ENCODE results near the gene CUBN. TPM values are rescaled to one million over a fixed set of nuclear protein-coding genes. Genes with fewer than 3 reads are reported as not detected.

CUBN gene
- total RNA-seq, 6 experiments from 2014 or later = 0.43 to 1.7 (median 1.2) TPM

- Mint-ChIP-seq H3K4me1 (ENCODE audit: low read depth) (peaks cover 70% of the 10 kb centered on the region), H3K4me3 (no peak overlapping the region), H3K27ac (peak overlapping the region; percentile 92), H3K36me3 (ENCODE audit: low read depth) (peaks cover 18% of the 10 kb centered on the region), H3K9me3 (peaks cover 13% of the 10 kb centered on the region), H3K27me3 (ENCODE audit: insufficient read depth) (no peaks in the 10 kb centered on the region; the same call in 1 of the 2 replicates)
- no peak for TF ChIP-seq CTCF (IDR thresholded peaks at IDR 0.05)
- no peak for DNase-seq
Measured at GRCh38 chr10:17010363-17011145, 119.1 kb downstream of the CUBN start.

GRCh38 chr10:17009212-17009700, 120.4 kb downstream of the CUBN start:
- H3K4me3 Mint-ChIP-seq = peak overlapping the region; percentile 37
- peak; percentile 83 for DNase-seq
- no peak for TF ChIP-seq CTCF (IDR thresholded peaks at IDR 0.05)
- peak overlapping the region; percentile 92 for H3K27ac Mint-ChIP-seq
- H3K4me1 Mint-ChIP-seq (ENCODE audit: low read depth) = peaks cover 82% of the 10 kb centered on the region
- H3K27me3 Mint-ChIP-seq (ENCODE audit: insufficient read depth) = no peaks in the 10 kb centered on the region; the same call in 1 of the 2 replicates
- H3K9me3 Mint-ChIP-seq = peaks cover 13% of the 10 kb centered on the region
- peaks cover 31% of the 10 kb centered on the region for H3K36me3 Mint-ChIP-seq (ENCODE audit: low read depth)

GRCh38 chr10:17007418-17007770, 122.2 kb downstream of the CUBN start:
- Mint-ChIP-seq H3K4me3 (no peak overlapping the region), H3K27ac (no peak overlapping the region; the same call in 1 of the 2 replicates), H3K27me3 (ENCODE audit: insufficient read depth) (no peaks in the 10 kb centered on the region; the same call in 1 of the 2 replicates), H3K9me3 (peaks cover 13% of the 10 kb centered on the region), H3K36me3 (ENCODE audit: low read depth) (peaks cover 35% of the 10 kb centered on the region), H3K4me1 (ENCODE audit: low read depth) (peaks cover 90% of the 10 kb centered on the region)
- DNase-seq = no peak
- TF ChIP-seq CTCF (IDR thresholded peaks at IDR 0.05) = no peak

- Mint-ChIP-seq H3K27ac (peak overlapping the region; percentile 60), H3K9me3 (peaks cover 13% of the 10 kb centered on the region), H3K4me3 (no peak overlapping the region), H3K4me1 (ENCODE audit: low read depth) (peaks cover 96% of the 10 kb centered on the region), H3K36me3 (ENCODE audit: low read depth) (peaks cover 35% of the 10 kb centered on the region), H3K27me3 (ENCODE audit: insufficient read depth) (no peaks in the 10 kb centered on the region; the same call in 1 of the 2 replicates)
- no peak for DNase-seq
- TF ChIP-seq CTCF (IDR thresholded peaks at IDR 0.05) = no peak
Measured at GRCh38 chr10:17006631-17007417, 122.8 kb downstream of the CUBN start.

- peak overlapping the region; percentile 22; the same call in 1 of the 2 replicates for H3K4me3 Mint-ChIP-seq
- peaks cover 12% of the 10 kb centered on the region for H3K9me3 Mint-ChIP-seq
- peaks cover 34% of the 10 kb centered on the region for H3K36me3 Mint-ChIP-seq (ENCODE audit: low read depth)
- peak overlapping the region; percentile 60 for H3K27ac Mint-ChIP-seq
- H3K4me1 Mint-ChIP-seq (ENCODE audit: low read depth) = peaks cover 100% of the 10 kb centered on the region
- no peak for TF ChIP-seq CTCF (IDR thresholded peaks at IDR 0.05)
- peak; percentile 41 for DNase-seq
- peaks cover 2% of the 10 kb centered on the region for H3K27me3 Mint-ChIP-seq (ENCODE audit: insufficient read depth)
Measured at GRCh38 chr10:17005621-17006566, 123.7 kb downstream of the CUBN start.

All from HFFc6 (cell line).